ENCODE results near the gene TACC2. TPM values are rescaled to one million over a fixed set of nuclear protein-coding genes. Genes with fewer than 3 reads are reported as not detected.
A peak's percentile ranks its signal among the peaks of the same experiment; 100 is the strongest.

The TACC2 gene
- total and polyA plus RNA-seq, 4 donors = 43.3 to 309 (median 127) TPM

GRCh38 chr10:122113945-122114747 lies 125.2 kb downstream of the TACC2 start:
- Histone ChIP-seq H3K27me3 (ENCODE audit: control insufficient read depth in 3 of 3, insufficient read depth in 3 of 3, low read length in 2 of 3) (no peaks in the 10 kb centered on the region), H3K36me3 (ENCODE audit: control insufficient read depth in 4 of 4, insufficient read depth in 4 of 4, low read length in 4 of 4) (no peaks in the 10 kb centered on the region), H3K9ac (ENCODE audit: insufficient read depth in 1 of 2, low read length in 2 of 2) (peak overlapping the region; percentile 36 to 73), H3K27ac (ENCODE audit: low read depth in 1 of 2, low read length in 1 of 2) (peak overlapping the region; percentile 97 to 100), H3K4me3 (peak overlapping the region; percentile 75), H3K4me1 (ENCODE audit: control insufficient read depth in 5 of 5, insufficient read depth in 5 of 5, low read length in 5 of 5) (peaks cover 0 to 13% (median 7%) of the 10 kb centered on the region in 5 donors), H3K9me3 (ENCODE audit: control insufficient read depth in 4 of 4, insufficient read depth in 3 of 4, low read length in 3 of 4) (peaks cover 0 to 3% (median 0%) of the 10 kb centered on the region in 4 donors)
- DNase-seq (peak; percentile 22 to 45 (median 29)), ATAC-seq (ENCODE audit: insufficient read depth, low FRiP score) (no peak)
- WGBS, 2 donors = 27 to 44% methylated on average over 18 of the region's 18 CpGs
- no peak for TF ChIP-seq CTCF (IDR thresholded peaks at IDR 0.05; ENCODE audit: control extremely low read depth, extremely low read depth)

- no peak for ATAC-seq (ENCODE audit: insufficient read depth, low FRiP score)
- WGBS, 2 donors = 56 to 68% methylated on average over 4 of the region's 4 CpGs
- H3K4me1 ChIP-seq (ENCODE audit: control insufficient read depth in 5 of 5, insufficient read depth in 5 of 5, low read length in 5 of 5) = peaks cover 0 to 16% (median 7%) of the 10 kb centered on the region in 5 donors
These were observed 126.9 kb downstream of the TACC2 start for GRCh38 chr10:122115874-122116273.

GRCh38 chr10:122116331-122116730 lies 127.4 kb downstream of the TACC2 start:
- peaks cover 0 to 13% (median 7%) of the 10 kb centered on the region in 5 donors for H3K4me1 ChIP-seq (ENCODE audit: control insufficient read depth in 5 of 5, insufficient read depth in 5 of 5, low read length in 5 of 5)

More at GRCh38 chr10:122115874-122116273, 126.9 kb downstream of the TACC2 start:
- Histone ChIP-seq H3K9ac (ENCODE audit: insufficient read depth in 1 of 2, low read length in 2 of 2) (no peak overlapping the region), H3K27ac (ENCODE audit: low read depth in 1 of 2, low read length in 1 of 2) (peak overlapping the region; percentile 97 to 100), H3K9me3 (ENCODE audit: control insufficient read depth in 4 of 4, insufficient read depth in 3 of 4, low read length in 3 of 4) (peaks cover 0 to 3% (median 0%) of the 10 kb centered on the region in 4 donors), H3K4me3 (no peak overlapping the region), H3K27me3 (ENCODE audit: control insufficient read depth in 3 of 3, insufficient read depth in 3 of 3, low read length in 2 of 3) (no peaks in the 10 kb centered on the region), H3K36me3 (ENCODE audit: control insufficient read depth in 4 of 4, insufficient read depth in 4 of 4, low read length in 4 of 4) (no peaks in the 10 kb centered on the region)
- no peak for TF ChIP-seq CTCF (IDR thresholded peaks at IDR 0.05; ENCODE audit: control extremely low read depth, extremely low read depth)
- no peak for DNase-seq

More at GRCh38 chr10:122116331-122116730, 127.4 kb downstream of the TACC2 start:
- ATAC-seq (ENCODE audit: insufficient read depth, low FRiP score) (no peak), DNase-seq (no peak)
- 46 to 72% methylated on average over 5 of the region's 5 CpGs for WGBS, 2 donors
- no peak for TF ChIP-seq CTCF (IDR thresholded peaks at IDR 0.05; ENCODE audit: control extremely low read depth, extremely low read depth)
- peak overlapping the region; percentile 97 to 100 for H3K27ac ChIP-seq (ENCODE audit: low read depth in 1 of 2, low read length in 1 of 2)
- no peak overlapping the region for H3K4me3 ChIP-seq
- H3K27me3 ChIP-seq (ENCODE audit: control insufficient read depth in 3 of 3, insufficient read depth in 3 of 3, low read length in 2 of 3) = no peaks in the 10 kb centered on the region
- no peaks in the 10 kb centered on the region for H3K36me3 ChIP-seq (ENCODE audit: control insufficient read depth in 4 of 4, insufficient read depth in 4 of 4, low read length in 4 of 4)
- H3K9me3 ChIP-seq (ENCODE audit: control insufficient read depth in 4 of 4, insufficient read depth in 3 of 4, low read length in 3 of 4) = peaks cover 0 to 3% (median 0%) of the 10 kb centered on the region in 4 donors
- no peak overlapping the region for H3K9ac ChIP-seq (ENCODE audit: insufficient read depth in 1 of 2, low read length in 2 of 2)

Data from lung (tissue), 12 donors.